Hepatic stellate cell (primary cell): ENCODE measurements around the gene SH3RF3.

Experiments
- DNase-seq: peaks from one replicate; pipeline ENCODE4 v3.0.0; 2011; ENCODE audit warnings: low spot score

Gene SH3RF3

DNA sequence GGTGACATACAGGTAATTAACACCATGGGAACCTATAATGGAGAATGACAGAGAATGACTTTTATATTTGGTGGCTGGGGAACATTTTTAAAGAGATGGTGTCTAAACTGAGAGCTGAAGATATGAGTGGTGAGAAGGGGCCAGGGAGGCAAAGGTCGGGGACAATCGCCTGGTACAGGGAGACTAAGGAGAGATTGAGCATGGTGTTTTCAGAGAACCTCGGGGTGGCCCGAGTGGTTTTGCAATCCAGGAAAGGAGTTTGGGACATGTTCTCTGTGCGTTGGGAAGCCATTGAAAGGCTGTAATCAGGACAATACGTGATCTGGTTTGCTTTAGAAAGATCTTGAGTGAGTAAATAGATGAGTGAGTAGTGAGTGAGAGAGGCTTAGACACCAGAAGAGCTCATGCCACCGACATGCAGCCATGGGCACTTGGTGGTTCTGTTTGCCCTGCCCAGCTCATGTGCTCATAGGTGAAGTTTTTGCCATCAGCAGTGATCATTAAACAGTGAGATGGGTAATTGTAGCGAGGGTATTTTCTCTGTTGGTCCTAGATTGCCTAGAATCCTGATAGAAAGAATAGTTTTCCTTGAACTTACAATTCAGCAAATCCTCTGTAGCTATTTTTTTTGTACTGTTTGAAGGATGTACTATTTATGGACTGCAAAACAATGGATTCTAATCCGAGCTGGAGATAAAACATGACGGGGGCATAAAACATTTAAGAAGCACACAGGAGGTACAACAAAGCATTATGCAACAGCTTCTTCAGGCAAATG is 114.7 kb downstream of the SH3RF3 start:
- no peak for DNase-seq

DNA sequence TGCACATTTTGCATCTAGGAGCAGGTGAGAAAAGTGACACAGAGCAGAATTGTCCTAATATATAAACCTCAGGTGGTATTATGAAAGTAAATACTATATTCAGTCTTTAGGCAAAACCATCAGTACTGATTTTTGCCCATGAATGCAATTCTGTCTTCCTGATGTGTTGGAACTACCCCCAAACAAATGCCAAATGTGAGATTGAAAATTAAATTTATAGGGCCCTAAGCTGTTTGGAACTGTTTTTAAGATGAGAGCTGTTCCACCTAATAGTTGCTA is 115.2 kb downstream of the SH3RF3 start:
- no peak for DNase-seq

DNA sequence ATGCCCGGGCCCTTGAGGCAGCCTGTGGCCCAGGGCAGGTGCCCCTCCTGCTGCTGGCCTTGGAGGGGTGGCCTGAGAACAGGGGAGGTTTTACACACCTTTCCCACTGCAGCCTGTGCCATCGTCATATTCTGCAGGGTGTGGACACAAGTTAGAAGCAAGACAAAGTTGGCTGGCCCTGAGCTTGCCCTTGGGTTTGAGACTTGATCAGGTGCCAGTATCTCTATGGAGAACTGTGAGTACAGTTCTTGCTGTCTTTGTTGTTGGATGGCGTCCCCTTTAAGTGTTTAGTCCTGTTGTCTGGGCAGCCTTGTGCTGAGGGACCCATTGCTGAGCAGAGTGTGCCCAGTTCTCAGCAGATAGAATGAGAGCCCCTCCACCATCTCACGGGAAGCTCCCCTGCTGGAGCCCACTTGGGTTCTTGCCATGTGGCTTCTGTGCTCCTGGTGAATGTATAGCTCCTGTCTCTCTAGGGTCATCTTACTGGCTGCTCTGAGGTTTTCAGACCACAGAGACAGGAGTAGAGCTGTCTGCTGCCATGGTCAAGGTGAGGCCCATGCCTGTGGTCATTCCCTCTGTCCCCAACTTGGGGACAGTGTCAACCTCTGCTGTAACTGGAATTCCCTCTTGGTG is 115.9 kb downstream of the SH3RF3 start:
- no peak for DNase-seq

DNA sequence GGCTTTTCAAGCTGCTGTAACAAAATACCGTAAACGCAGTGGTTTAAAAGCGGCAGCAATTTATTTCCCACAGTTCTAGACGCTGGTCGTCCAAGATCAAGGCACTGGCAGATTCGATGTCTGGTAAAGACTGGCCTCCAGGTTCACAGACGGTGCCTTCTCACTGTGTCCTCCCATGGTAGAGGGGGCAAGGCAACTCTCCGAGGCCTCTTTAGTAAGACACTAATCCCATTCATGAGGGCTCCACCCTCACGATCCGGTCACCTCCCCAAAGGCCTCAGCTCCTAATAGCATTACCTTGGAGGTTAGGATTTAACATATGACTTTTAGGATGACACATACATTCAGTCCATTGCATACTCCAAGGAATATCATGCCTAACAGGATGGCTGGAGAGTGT is 117.2 kb downstream of the SH3RF3 start:
- no peak for DNase-seq

DNA sequence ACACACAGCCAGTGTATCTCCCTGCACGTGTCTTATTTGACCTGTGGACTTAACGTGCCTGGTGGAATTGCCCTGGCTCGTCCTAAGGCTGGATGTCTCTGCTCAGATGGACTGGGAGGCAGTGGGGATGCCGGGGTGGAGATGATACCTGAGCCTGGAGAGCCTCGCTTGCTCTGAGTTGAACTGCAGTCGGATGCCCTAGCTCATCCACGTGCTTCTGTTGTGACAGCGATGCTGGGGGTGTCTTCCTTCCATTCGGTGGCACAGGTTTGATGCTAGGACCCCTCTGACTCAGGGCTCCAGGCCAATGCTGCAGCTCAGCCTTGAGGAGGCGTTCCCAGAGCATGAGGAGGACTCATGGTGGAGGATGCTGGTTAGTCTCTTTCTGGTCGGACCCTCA is 117.6 kb downstream of the SH3RF3 start:
- no peak for DNase-seq

DNA sequence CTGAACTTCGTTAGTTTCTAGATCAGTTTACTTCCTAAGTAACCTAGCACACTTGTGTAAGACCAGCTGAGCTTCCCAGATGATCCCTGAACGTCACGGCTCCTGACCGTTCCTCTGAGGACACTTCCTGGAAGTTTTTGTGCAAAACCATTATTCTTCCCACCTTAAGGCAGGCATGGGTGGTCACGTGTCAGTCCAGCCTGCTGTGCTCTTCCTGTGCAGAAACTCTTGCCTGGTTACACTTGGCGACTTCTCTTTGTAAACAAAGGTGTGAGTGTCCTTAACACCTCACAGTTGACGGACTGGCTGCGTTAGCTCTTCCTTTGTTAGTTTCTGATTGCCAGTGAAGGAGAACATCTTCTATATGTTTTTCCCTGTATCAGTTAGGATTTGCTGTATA is 118.3 kb downstream of the SH3RF3 start:
- no peak for DNase-seq

DNA sequence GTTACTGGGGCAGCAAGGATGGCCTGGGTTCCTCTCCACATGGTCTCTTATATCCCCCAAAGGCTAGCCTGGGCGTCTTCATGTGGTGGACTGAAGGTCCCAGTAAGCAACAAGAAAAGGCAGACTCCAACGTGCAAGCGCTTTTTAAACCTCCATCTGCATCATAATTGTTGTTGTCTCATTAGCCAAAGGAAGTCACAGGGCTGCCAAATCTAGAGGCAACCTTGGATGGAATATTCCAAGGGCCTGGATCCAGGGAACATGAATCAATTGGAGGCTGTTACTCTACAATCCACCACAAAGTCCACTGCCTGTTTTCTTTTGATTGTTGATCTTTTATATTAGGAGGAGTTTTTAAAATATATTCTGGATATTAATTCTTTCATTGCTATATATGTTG is 118.8 kb downstream of the SH3RF3 start:
- no peak for DNase-seq

DNA sequence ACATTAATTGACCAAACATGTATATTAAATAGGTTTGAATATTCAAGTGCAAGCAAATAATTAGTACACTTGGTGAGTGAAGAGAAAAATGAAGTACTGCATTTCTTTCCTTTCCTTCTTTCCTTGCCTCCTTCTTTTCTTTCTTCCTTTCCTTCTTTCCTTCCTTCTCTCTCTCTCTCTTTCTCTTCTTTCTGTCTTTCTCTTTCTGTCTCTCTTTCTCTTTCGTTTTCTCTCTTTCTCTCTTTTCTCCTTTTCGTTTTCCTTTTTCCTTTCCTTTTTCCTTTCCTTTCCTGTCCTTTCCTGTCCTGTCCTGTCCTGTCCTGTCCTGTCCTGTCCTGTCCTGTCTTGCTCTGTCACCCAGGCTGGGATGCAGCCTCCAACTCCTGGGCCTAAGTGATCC is 119.6 kb downstream of the SH3RF3 start:
- no peak for DNase-seq

DNA sequence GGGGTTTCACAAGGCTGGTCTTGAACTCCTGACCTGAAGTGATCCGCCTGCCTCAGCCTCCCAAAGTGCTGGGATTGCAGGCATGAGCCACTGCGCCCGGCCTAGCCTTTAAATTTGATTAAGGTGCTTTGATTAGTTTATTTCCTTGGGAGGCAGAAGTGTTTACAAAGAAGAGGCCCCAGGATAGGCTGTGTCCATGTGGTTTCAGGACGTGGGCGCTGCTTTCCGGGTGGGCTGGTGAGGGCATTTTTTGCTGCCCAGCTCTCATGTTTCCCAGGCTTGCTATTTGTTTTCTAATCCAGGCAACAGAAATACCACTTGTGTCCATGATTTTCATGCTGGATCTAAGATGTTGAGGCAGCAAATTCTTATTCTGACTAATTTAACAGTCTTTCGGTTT is 124.2 kb downstream of the SH3RF3 start:
- no peak for DNase-seq

DNA sequence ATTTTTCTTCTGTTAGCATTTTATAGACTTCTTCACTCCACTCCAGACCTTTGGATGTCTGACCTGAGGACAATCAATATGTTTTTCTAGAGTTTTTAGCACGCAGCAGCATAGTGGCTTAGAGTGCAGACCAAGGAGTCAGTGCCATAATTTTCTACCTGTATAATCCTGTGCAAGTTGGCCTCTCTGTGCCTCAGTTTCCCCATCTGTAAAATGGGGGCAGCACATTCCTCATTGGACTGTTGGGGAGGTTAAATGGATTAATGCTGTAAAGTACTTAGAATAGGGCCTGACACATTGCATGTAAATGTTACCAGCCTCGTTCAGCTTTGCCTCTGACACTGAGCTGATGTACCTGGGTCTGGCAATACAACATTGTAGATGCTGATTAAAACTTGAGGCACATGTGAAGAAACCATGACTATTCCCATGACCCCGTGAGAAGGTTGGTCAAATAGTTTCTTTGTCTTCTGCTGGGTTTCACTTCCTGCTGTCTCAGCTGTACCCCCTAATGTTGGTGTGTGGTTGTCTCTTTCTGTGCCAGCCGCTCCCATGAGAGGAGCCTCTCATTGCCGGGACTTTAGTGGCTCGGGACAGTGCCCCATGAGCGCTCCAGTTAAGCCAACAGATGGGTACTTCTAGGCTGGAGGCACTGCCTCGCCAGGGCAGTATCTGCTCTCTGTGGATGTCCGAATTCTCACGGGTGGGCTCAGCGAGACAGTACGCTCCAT is 125.3 kb downstream of the SH3RF3 start:
- DNase-seq: no peak

DNA sequence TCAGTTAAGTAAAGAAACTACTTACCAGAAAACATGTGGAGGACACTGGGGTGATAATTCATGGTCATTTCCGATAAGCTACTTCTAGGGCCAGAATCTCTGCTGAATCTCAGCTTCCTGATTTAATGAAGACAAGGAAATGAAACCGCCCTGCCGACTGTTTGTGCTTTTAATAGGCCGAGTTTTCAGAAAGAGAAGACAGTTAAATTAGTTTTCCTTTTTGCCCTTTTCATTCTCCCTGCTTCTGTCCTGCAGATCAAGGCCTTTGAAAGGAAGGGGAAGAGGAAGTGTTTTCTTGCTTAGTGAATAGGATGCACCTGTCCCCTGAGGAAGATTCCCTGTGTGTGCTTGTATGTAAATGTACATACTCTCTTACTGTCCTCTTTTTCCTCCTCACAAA is 126.6 kb downstream of the SH3RF3 start:
- DNase-seq: no peak

DNA sequence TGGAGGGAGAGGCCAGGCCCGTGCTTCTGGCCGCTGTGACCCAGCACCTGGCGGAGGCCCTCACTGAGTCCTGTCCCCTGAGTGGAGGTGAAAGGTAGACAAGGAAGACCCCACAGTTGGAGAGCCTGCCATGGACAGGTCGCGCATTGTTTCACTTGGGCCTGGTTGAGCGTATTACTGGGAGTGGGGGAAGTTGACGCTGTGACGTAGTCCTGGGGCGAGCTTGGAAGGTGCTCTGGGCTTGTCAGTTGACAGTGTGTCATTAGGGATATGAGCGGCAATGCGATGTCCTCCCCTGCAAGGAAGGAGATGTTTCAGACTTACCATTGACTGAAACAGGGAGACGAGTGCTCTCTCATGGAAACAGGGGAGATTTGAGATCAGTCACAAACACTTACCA is 127.1 kb downstream of the SH3RF3 start:
- no peak for DNase-seq

DNA sequence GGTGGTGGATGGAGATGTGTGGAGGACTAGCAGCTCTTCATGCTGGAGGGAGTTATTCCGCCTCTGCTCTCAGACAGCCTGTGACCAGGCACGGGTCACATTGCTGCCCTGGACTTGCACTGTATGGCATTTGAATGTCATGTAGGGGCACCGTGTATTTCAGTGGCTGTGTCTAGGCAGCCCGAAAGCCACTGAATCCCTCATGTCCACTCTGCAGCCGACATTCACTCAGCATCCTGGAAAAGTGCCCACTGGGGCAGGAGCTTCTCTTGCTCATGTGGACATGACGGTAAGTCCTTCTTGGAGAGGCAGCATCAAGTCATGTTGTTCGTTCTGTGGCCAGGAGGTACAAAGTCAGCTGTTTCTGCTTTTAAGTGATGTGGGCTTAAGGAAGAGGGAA is 127.9 kb downstream of the SH3RF3 start:
- peak; percentile 45 for DNase-seq

DNA sequence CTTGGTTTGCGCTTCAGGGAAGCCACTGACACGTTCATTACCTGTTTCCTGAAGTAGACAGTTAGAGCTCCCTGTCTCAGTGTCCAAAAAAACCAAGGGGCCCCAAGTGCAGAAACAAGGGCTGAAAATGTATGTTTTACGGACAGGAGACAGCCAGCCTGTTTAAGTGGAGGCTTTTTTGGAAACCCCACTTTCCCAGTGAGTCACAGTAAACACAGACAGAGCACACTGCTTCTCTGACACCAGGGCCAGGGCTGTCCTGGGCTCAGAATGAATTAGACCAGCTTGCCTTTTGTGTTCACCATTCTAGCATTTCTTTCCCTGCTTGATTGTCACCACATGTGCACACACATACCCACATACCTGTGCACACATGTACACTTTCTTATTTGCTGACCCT is 128.6 kb downstream of the SH3RF3 start:
- DNase-seq: peak; percentile 60

DNA sequence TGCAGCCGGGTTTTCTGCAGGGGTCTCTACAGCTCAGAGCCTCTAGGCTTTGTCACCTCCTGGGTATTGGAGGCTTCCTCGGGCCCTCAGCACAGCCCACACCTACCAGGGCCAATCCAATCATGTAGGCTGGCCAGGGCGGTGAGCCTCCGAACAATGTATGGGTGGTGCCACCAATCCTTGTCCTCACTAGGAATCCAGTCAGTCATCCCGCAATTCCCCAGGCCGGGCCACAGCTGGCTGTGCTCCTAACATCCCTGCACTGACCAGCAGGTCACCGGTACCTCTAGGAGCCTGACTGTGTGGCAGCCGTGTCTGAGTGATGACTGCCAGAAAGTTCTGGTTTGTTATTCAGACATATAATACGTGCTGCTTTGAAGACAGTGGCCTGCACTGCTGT is 129.4 kb downstream of the SH3RF3 start:
- DNase-seq: no peak

DNA sequence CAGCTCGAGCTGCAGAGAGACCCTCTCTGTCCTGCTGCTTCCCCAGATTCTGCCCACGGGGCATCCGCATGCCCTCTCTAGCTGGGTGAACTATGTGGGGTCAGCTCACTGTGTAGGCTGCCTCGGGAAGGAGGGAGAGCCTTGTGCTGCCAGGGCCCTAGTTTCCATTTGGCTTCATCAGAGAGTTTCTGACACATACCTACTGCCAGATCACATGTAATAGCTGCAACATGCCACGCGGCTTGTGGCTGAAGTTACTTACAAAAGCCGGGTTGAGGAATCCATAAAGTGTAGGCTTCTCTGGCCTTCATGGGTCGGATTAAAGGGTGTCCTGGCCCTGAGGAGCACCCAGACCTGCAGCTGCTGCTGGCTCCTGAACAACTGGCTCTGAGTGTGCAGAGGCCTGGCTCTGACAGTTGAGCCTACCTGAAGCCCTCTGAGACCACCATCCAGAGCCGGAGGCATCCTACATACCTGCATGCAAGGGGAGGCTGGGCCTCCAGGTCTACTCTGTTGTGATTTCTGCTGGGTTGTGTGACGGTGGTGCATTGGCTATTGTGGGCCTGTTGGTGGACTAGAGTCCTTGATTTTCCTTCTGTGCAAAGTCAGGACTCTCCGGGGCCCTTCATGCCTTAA is 130.0 kb downstream of the SH3RF3 start:
- DNase-seq: no peak

DNA sequence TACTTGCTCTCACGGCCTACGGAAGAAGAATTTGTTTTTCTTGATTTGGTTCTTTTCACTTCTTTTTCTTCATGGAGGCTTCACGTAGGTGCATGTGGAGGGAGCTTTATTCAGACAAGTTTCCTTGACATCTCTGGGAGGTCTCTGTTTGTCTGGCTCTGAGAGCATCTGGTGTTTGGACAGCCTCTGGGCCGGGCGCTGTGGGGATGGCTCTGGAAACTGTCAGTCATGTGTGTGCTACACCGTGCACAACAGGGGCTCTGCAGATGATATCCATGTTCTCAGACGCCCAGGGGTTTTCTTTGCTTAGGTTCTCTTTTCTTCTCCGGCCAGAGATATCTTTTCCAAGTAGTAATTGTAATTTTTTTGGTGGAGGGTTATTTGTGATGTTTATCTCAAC is 130.7 kb downstream of the SH3RF3 start:
- no peak for DNase-seq

DNA sequence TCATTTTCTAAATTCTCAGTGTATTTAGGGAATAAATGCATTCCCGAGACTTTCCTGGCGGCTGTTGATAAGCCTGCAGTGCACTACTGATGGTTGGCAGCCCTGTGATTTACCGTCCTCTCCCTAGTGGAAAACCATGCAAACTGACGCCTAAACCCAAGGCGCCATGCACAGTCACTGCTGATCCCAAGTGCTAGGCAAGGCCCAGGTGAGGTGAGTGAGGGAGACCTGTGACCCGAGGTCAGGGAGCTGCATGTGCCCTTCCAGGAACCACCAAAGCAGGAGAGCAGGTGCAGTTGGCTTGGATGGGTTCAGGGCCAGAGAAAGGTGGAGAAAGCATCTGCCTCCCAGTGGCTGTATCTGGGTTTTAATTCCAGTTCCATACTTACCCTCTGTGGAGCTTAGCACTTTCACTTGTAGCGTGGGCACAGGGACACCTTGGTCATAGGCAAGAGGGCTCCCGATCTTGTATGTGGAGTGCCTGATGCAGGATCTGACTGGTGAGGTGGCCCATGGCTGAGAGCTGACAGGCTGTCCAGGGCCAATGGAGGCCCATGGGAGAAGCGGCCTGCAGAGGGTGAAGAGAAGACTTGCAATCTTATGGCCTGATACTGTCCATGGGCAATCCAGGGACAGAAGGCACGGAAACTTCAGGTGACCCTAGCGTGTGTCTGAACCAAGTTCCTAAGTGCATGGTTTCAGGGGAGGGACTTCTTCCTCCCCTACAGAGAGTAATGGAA is 131.3 kb downstream of the SH3RF3 start:
- no peak for DNase-seq

DNA sequence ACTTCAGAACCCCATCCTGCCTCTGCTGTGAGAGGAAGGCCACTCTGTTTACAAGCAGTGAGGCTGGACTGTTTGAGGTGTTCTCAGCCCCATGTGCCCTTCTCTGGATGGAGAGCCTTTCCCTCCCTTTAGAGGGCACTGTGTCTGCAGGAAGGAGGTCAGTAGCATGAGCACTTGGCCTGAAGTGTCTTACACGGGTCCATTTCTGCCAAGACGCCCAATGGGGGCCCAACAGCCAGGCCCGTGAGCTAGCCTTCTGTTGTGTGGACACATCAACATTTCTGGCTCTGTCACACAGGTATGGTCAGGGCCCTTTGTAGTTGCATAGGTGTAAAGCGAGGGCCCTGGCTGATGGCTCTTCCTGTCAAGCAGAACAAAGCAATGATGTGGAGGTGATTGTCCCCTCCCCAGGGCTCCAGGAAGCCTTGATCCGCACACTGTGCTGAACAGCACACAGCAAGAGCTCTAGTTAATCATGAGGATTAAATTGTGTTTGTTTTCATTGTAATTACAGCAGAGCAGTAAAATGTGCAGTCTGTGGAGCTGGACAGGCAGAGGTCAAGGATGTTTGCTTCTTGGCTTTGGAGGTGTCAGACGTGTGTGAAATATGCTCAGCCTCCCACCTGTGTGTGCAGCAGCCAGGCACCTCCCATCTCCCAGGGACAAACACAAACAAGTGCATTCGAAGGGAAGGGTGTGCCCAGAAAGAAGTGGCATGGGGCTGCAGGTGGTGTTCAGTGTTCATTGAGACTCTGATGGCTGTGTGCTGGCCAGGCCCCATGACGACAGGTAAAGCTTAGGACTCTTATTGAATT is 132.1 kb downstream of the SH3RF3 start:
- peak; percentile 38 for DNase-seq

DNA sequence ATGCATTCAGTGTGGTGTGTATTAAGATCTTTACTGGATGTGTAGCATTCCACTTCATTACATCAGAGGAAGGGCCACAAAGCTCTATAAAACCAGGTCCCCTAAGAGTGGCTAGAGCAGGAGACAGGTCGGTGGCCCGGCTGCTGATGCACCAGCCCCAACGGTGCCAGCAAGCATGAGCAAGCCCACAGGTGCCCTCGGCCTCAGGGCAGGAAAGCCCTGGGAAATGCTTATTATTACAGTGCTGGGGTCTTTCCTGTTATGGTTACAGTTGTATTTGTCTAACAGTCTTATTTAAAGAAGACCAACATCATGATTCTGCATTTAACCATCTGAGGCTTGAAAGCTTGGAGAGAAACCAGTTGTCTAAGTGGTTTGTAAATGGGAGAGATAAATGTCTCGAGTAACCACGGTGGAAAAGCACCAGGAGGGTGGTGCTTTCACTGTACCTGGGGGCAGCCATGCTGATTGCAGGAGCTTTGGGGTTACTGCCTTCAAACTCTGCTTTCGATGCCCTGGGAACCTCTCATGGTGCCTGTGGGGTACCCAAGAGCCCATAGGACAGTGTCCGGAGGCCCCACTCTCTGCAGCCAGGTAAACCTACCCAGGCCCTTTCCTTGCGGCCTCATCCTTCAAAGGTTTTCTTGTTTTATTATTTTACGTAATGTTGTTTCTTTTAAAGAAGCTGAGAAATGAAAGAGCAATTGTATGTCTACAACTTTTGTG is 133.1 kb downstream of the SH3RF3 start:
- no peak for DNase-seq
